Retinal pigment epithelial cell (primary cell): ENCODE measurements around the gene EVI2B.

Source experiments
- DNase-seq: peaks from one replicate; pipeline ENCODE4 v3.0.0-alpha.2; 2010; ENCODE audit warnings: low read depth
- H3K4me3 ChIP-seq: 2 replicates; pipeline ENCODE4 v1.5.1; 2011; ENCODE audit warnings: mild to moderate bottlenecking, low read length, control low read depth, moderate library complexity
- CTCF ChIP-seq: conservative IDR thresholded peaks from 2 replicates; pipeline ENCODE4 v1.5.1; 2011; ENCODE audit warnings: low read depth, low read length, control low read depth, inconsistent platforms

The EVI2B gene

GRCh38 chr17:31256936-31257335 is 56.9 kb downstream of the EVI2B start:
- no peak for DNase-seq
- TF ChIP-seq CTCF, result no peak
- no peak overlapping the region for H3K4me3 ChIP-seq

GRCh38 chr17:31254654-31255053 is 59.2 kb downstream of the EVI2B start:
- H3K4me3 ChIP-seq, result no peak overlapping the region
- DNase-seq, result no peak
- TF ChIP-seq CTCF, result no peak
